ENCODE measurements around the gene GRB10. TPM values are rescaled to one million over a fixed set of nuclear protein-coding genes. Genes with fewer than 3 reads are reported as not detected.

The GRB10 gene
- polyA plus RNA-seq, 1 donor from 2014 or later, result 78.4 TPM

- H3F3A ChIP-seq (ENCODE audit: insufficient read depth, low read length, poor library complexity, severe bottlenecking), result no peaks in the 10 kb centered on the region
- no peak overlapping the region for H3K27ac ChIP-seq (ENCODE audit: low read length)
- no peak overlapping the region for H3K9ac ChIP-seq (ENCODE audit: low read length)
- H2AFZ ChIP-seq (ENCODE audit: low read depth, low read length), result no peak overlapping the region
- H3K27me3 ChIP-seq (ENCODE audit: insufficient read depth, low read depth, low read length), result no peaks in the 10 kb centered on the region
- H3K9me3 ChIP-seq (ENCODE audit: low read length), result no peaks in the 10 kb centered on the region
- H4K20me1 ChIP-seq (ENCODE audit: insufficient read depth), result no peaks in the 10 kb centered on the region
- H3K4me3 ChIP-seq (ENCODE audit: low read length), result no peak overlapping the region
- H3K36me3 ChIP-seq (ENCODE audit: insufficient read depth, low read length), result no peaks in the 10 kb centered on the region
- TF ChIP-seq MXI1 (conservative IDR thresholded peaks at IDR 0.05; ENCODE audit: poor library complexity, severe bottlenecking) (no peak), RAD21 (conservative IDR thresholded peaks at IDR 0.05) (no peak), SMC3 (conservative IDR thresholded peaks at IDR 0.05; ENCODE audit: poor library complexity) (no peak), EP300 (conservative IDR thresholded peaks at IDR 0.05; ENCODE audit: poor library complexity, severe bottlenecking) (no peak), EZH2 (IDR thresholded peaks at IDR 0.05; ENCODE audit: borderline replicate concordance, insufficient read depth, low read length, poor library complexity, severe bottlenecking) (no peak), REST (IDR thresholded peaks at IDR 0.05; ENCODE audit: borderline replicate concordance) (no peak), TAF1 (IDR thresholded peaks at IDR 0.05; ENCODE audit: low read depth) (no peak), POLR2AphosphoS5 (IDR thresholded peaks at IDR 0.05) (no peak)
- TF ChIP-seq, protein P1, sequence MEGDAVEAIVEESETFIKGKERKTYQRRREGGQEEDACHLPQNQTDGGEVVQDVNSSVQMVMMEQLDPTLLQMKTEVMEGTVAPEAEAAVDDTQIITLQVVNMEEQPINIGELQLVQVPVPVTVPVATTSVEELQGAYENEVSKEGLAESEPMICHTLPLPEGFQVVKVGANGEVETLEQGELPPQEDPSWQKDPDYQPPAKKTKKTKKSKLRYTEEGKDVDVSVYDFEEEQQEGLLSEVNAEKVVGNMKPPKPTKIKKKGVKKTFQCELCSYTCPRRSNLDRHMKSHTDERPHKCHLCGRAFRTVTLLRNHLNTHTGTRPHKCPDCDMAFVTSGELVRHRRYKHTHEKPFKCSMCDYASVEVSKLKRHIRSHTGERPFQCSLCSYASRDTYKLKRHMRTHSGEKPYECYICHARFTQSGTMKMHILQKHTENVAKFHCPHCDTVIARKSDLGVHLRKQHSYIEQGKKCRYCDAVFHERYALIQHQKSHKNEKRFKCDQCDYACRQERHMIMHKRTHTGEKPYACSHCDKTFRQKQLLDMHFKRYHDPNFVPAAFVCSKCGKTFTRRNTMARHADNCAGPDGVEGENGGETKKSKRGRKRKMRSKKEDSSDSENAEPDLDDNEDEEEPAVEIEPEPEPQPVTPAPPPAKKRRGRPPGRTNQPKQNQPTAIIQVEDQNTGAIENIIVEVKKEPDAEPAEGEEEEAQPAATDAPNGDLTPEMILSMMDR (IDR thresholded peaks at IDR 0.05; ENCODE audit: poor library complexity, severe bottlenecking), result no peak
- H3K79me2 ChIP-seq (replicated peaks; ENCODE audit: insufficient read depth, low read length), result peaks cover 28% of the 10 kb centered on the region
- no peak overlapping the region for H3K4me2 ChIP-seq (ENCODE audit: low read length)
- no peaks in the 10 kb centered on the region for H3K9me2 ChIP-seq (ENCODE audit: insufficient read depth, low read length)
Observed at GRCh38 chr7:50709151-50709550, 73.5 kb downstream of the GRB10 start.

DNA sequence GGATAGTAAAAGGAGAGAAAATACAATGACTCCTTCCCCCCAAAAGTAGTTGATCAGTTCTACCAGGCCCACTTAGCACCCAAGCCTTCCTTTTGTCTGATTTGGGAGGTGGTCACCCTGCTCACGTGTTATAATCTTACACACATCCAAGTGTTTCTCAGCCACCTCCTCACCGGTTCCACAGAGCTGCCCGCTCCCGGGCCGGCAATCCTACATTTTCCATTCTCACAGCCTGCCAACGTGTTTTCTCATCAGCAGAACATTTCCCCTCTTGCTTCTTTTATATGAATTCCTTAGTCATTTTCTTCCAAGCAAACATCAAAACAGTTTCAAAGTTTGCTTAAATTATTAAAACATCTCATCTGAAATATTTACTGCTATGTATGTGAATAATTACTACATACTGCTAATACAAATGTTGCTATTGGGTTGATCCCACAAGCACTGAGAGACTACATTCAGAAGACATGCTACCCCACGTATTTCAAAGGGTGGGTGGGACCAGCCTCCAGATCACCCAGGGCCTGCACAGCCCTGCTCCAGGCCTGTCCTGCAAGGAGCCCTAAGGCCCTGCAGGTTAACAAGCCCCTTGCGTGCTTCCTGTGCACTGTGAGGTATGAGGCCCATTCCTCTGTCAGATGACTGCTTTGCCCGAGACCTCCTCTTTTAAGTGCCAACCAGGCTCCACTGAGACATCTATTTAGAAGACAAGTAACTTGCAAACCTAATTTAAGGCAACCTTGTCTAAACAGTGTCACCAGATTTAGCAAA lies 75.3 kb downstream of the GRB10 start:
- H3K9me3 ChIP-seq (ENCODE audit: low read length), result no peaks in the 10 kb centered on the region
- H3K9ac ChIP-seq (ENCODE audit: low read length), result no peak overlapping the region
- H3K9me2 ChIP-seq (ENCODE audit: insufficient read depth, low read length), result no peaks in the 10 kb centered on the region
- H3K27me3 ChIP-seq (ENCODE audit: insufficient read depth, low read depth, low read length), result no peaks in the 10 kb centered on the region
- H4K20me1 ChIP-seq (ENCODE audit: insufficient read depth), result no peaks in the 10 kb centered on the region
- TF ChIP-seq MXI1 (conservative IDR thresholded peaks at IDR 0.05; ENCODE audit: poor library complexity, severe bottlenecking) (no peak), TAF1 (IDR thresholded peaks at IDR 0.05; ENCODE audit: low read depth) (no peak), REST (IDR thresholded peaks at IDR 0.05; ENCODE audit: borderline replicate concordance) (no peak), RAD21 (conservative IDR thresholded peaks at IDR 0.05) (no peak), EZH2 (IDR thresholded peaks at IDR 0.05; ENCODE audit: borderline replicate concordance, insufficient read depth, low read length, poor library complexity, severe bottlenecking) (no peak), POLR2AphosphoS5 (IDR thresholded peaks at IDR 0.05) (no peak), SMC3 (conservative IDR thresholded peaks at IDR 0.05; ENCODE audit: poor library complexity) (no peak)
- TF ChIP-seq, protein P1 (IDR thresholded peaks at IDR 0.05; ENCODE audit: poor library complexity, severe bottlenecking), result no peak
- no peak overlapping the region for H3K4me3 ChIP-seq (ENCODE audit: low read length)
- no peak overlapping the region for H3K27ac ChIP-seq (ENCODE audit: low read length)
- peaks cover 22% of the 10 kb centered on the region for H3K79me2 ChIP-seq (replicated peaks; ENCODE audit: insufficient read depth, low read length)
- H2AFZ ChIP-seq (ENCODE audit: low read depth, low read length), result no peak overlapping the region
- H3F3A ChIP-seq (ENCODE audit: insufficient read depth, low read length, poor library complexity, severe bottlenecking), result no peaks in the 10 kb centered on the region
- H3K4me2 ChIP-seq (ENCODE audit: low read length), result no peak overlapping the region
- H3K36me3 ChIP-seq (ENCODE audit: insufficient read depth, low read length), result no peaks in the 10 kb centered on the region
